GM12878 (cell line): ENCODE data around the gene RBM4. TPM values are rescaled to one million over a fixed set of nuclear protein-coding genes. Genes with fewer than 3 reads are reported as not detected.

ENCODE experiments used
- ATAC-seq: fragments of 200-7000 bp; cut with Tn5 transposase; 3 replicates; pipeline ENCODE4 v1.9.1; 2020; ENCODE audit warnings: mild to moderate bottlenecking, moderate library complexity
- BruUV-seq: library from RNA; stranded (reverse); fragments of 400-500 nt; replicated peaks from 2 replicates; lab custom pipeline; 2021; lab: Mats Ljungman, UMichigan
- CTCF ChIA-PET: fragments of 300-600 bp; sonication (Branson Sonifier 250); formaldehyde crosslinking; extraction: SDS; loops from one replicate; lab custom pipeline; 2021; ENCODE audit warnings: inconsistent platforms; lab: Yijun Ruan, JAX
- POLR2A ChIA-PET: fragments of 350-600 bp; formaldehyde crosslinking; extraction: SDS; loops from one replicate; lab custom pipeline; 2021; ENCODE audit warnings: inconsistent platforms; lab: Charles Lee
- RAD21 ChIA-PET: fragments of 300-600 bp; sonication (Branson Sonifier 250); formaldehyde crosslinking; loops from one replicate; lab custom pipeline; 2023; ENCODE audit warnings: antibody characterized with exemption; ENCODE audit not compliant: unreplicated experiment; lab: Charles Lee
- SMC1A ChIA-PET: fragments of 300-600 bp; sonication (Branson Sonifier 250); formaldehyde crosslinking; loops from one replicate; lab custom pipeline; 2023; ENCODE audit not compliant: unreplicated experiment, uncharacterized antibody; lab: Charles Lee
- DNase-seq: peaks from one replicate; pipeline ENCODE4 v3.0.0-alpha.2; 2011; ENCODE audit warnings: low read depth, low spot score
- FAIRE-seq: peaks from 3 replicates; lab custom pipeline; 2011; peaks lifted over from hg19 to GRCh38; lab: Jason Lieb, UNC
- H2AFZ ChIP-seq: 2 replicates; pipeline ENCODE4 v1.6.0; 2011; ENCODE audit warnings: low read depth, low read length, control low read depth; ENCODE audit not compliant: control insufficient read depth
- H3K27ac ChIP-seq: 2 replicates; pipeline ENCODE4 v1.5.1; 2011; ENCODE audit warnings: control low read depth; ENCODE audit not compliant: control insufficient read depth, insufficient read depth
- H3K27me3 ChIP-seq, 2 experiments: replicated peaks in 1 of 2; 2 replicates each; pipeline versions ENCODE4 v1.6.0 to v1.6.1; 2011; ENCODE audit warnings: low read length in 1 of 2; ENCODE audit not compliant: control insufficient read depth in 2 of 2, insufficient read depth in 2 of 2
- H3K36me3 ChIP-seq, 2 experiments: 2 replicates each; pipeline ENCODE4 v1.5.1; 2011; ENCODE audit warnings: low read length in 1 of 2; ENCODE audit not compliant: control insufficient read depth in 2 of 2, insufficient read depth in 2 of 2
- H3K4me1 ChIP-seq: 2 replicates; pipeline ENCODE4 v1.6.1; 2011; ENCODE audit warnings: mild to moderate bottlenecking, low read length, moderate library complexity, mixed read lengths; ENCODE audit not compliant: control insufficient read depth, insufficient read depth
- H3K4me2 ChIP-seq: 2 replicates; pipeline ENCODE4 v1.6.0; 2011; ENCODE audit warnings: control low read depth; ENCODE audit not compliant: control insufficient read depth, insufficient read depth
- H3K4me3 ChIP-seq: fragments of 200-600 bp; sonication (generic); 2 replicates; pipeline ENCODE4 v1.5.1; 2016
- H3K79me2 ChIP-seq: 2 replicates; pipeline ENCODE4 v1.6.0; 2011; ENCODE audit warnings: low read length; ENCODE audit not compliant: control insufficient read depth, insufficient read depth
- H3K9ac ChIP-seq: 2 replicates; pipeline ENCODE4 v1.8.0; 2011; ENCODE audit warnings: low read length, control low read depth, mixed read lengths; ENCODE audit not compliant: control insufficient read depth, insufficient read depth
- H3K9me3 ChIP-seq: replicated peaks from 3 replicates; pipeline ENCODE4 v1.5.1; 2011; ENCODE audit warnings: mild to moderate bottlenecking, low read length; ENCODE audit not compliant: control insufficient read depth, insufficient read depth
- H4K20me1 ChIP-seq: 2 replicates; pipeline ENCODE4 v1.6.0; 2011; ENCODE audit not compliant: control insufficient read depth, insufficient read depth
- HDGF ChIP-seq: fragments of 450-650 bp; IDR thresholded peaks from 2 replicates; pipeline ENCODE4 v1.6.1; 2016; ENCODE audit warnings: antibody characterized with exemption
- ZBTB11 ChIP-seq: fragments of 450-650 bp; formaldehyde crosslinking; IDR thresholded peaks from 2 replicates; pipeline ENCODE4 v1.5.0; 2022; ENCODE audit warnings: mild to moderate bottlenecking, missing genetic modification characterization
- WGBS: methylation state at CpG from one replicate; pipeline ENCODE4 v1.1.6; 2016; ENCODE audit warnings: low lambda C conversion rate; ENCODE audit not compliant: insufficient replicate concordance, insufficient coverage; ENCODE audit errors: missing lambda C conversion rate; 5-methylcytosine and 5-hydroxymethylcytosine counted together
- in situ Hi-C: fragments of 300-500 bp; cut with MboI; formaldehyde crosslinking; loops from 9 replicates; pipeline ENCODE4 v1.14.3; 2018; ENCODE audit warnings: mixed read lengths
- intact Hi-C: fragments of 100-400 bp; cut with micrococcal nuclease; formaldehyde crosslinking; loops from one replicate; pipeline ENCODE4 v1.14.2; 2022; ENCODE audit not compliant: unreplicated experiment
- polyA plus RNA-seq, 11 experiments: library from polyadenylated mRNA; depleted of rRNA in 4 of 11; unstranded in 6 of 11; stranded (reverse) in 5 of 11; fragments of >200 nt; fragmentation: Nextera tagmentation in 4 of 11; fragmentation: Illumina TruSeq in 1 of 11; extraction: Ambion mirVana in 4 of 11; extraction: Trizol in 1 of 11; gene quantifications; 1 replicate in 1 of 11; 2 replicates in 10 of 11; pipeline versions ENCODE4 v1.2.1 to v1.2.3, GENCODE V29; 2011 to 2016; ENCODE audit warnings: inconsistent platforms in 2 of 11, missing spikeins in 2 of 11, low read depth in 1 of 11
- total RNA-seq, 4 experiments: library from RNA; depleted of rRNA in 3 of 4; stranded (reverse); fragments of >200 nt in 3 of 4; fragmentation: Illumina TruSeq in 1 of 4; extraction: Trizol in 1 of 4; gene quantifications; 2 replicates each; pipeline versions ENCODE4 v1.2.1 to v1.2.3, GENCODE V29; 2013 to 2021

Gene RBM4
- total and polyA plus RNA-seq, 10 of the 15 experiments (the other 5 are each of a cell fraction or from before 2014, with no cell fraction given): 105 to 224 (median 138) TPM

- no peak overlapping the region for H3K4me2 ChIP-seq
- H3K9me3 ChIP-seq: no peaks in the 10 kb centered on the region
- WGBS: 89% methylated on average over 15 of the region's 16 CpGs
- no peaks in the 10 kb centered on the region for H3K27me3 ChIP-seq
- H3K4me1 ChIP-seq: no peaks in the 10 kb centered on the region
- DNase-seq (no peak), ATAC-seq (no peak), FAIRE-seq (no peak)
- in situ Hi-C loops: no loop called here
- H3K27ac ChIP-seq: no peak overlapping the region
- peaks cover 22% of the 10 kb centered on the region for H4K20me1 ChIP-seq
- H3K79me2 ChIP-seq: peaks cover 96% of the 10 kb centered on the region
- RAD21 ChIA-PET: interaction anchor here (1.4 kb wide), 1 partner anchor 53 kb away, joined by 3 read pairs; no protein-coding TSS in a partner anchor
- peaks cover 51 to 64% of the 10 kb centered on the region in 2 experiments for H3K36me3 ChIP-seq
- TF ChIP-seq HDGF (no peak), ZBTB11 (CRISPR knock-in tag) (no peak)
- POLR2A ChIA-PET: interaction anchor here (0.5 to 8.7 kb wide), 4 partner anchors 8 to 23 kb away, joined by 3 to 105 read pairs (median 4); partner anchors contain the start of genes RBM14 and RBM4
- no peak overlapping the region for H3K9ac ChIP-seq
- CTCF ChIA-PET: interaction anchor here (1.0 to 10.1 kb wide), 3 partner anchors 11 to 55 kb away, joined by 3 to 71 read pairs (median 3); partner anchors contain the start of genes CCDC87, CCS and RBM4
- H2AFZ ChIP-seq: no peak overlapping the region
- intact Hi-C loops: no loop called here
- SMC1A ChIA-PET: interaction anchor here (1.5 kb wide), 1 partner anchor 13 kb away, joined by 4 read pairs; the partner anchor contains the start of gene RBM4
- no peak overlapping the region for H3K4me3 ChIP-seq
- no TSS peak for BruUV-seq
Measured at GRCh38 chr11:66624450-66624849, 14.1 kb upstream of the RBM4 start.
